ENCODE measurements around the gene CRIP1.
A peak's percentile ranks its signal among the peaks of the same experiment; 100 is the strongest.

CRIP1 gene

DNA sequence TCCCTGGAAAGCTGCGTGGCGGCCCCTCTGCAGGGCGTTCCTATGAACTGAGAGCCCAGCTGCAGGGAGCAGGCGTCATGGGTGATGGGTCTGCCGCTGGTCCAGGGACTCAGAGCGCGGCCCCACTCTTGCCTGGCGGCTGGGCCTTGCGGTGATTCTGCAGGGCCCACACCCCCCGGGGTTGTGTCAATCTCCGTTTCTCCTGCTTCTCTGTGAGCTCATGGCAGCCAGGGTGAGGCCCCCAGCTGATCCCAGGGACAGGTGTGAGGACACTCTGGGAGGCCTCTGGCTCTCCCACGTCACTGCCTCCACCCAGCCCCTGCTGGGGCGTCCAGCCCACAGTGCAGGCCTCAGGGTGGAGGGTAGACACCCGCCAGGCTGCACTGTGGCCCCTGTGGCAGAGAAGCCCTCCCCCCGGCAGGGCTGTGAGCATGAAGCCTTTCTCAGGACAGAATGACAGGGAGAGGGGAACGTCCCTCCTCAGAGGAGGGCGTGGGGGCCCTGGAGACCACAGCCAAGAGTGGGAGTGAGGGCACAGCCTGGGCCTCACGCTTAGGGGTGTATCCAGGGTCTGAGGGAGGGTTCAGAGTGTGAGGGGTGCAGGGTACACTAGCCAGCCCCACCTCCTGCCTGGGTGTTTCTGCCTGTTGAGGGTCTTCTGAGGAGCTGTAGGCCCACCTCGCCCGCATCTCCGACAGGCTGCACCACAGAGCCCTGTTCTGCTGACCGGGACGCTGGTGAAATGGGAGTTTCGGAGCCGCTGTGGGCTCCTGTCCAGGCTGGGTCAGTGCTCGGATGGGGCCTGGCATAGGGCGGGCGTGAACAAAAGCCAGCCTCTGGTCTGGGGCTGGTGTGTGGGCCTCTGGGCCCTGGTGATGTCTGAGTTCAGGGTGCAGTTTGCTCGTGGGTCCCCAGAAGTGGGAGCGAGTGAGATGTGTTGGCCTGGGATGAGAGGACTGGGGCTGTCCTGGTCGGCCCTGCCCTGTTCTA lies 38.7 kb upstream of the CRIP1 start:
- H3K36me3 ChIP-seq (ENCODE audit: control insufficient read depth in 4 of 4, insufficient read depth in 4 of 4, low read length in 3 of 4) = peaks cover 2 to 66% (median 43%) of the 10 kb centered on the region in 4 experiments
- H3K27me3 ChIP-seq (replicated peaks in 2 of 5; ENCODE audit: control insufficient read depth in 4 of 5, insufficient read depth in 5 of 5, low read length in 4 of 5) = no peaks in the 10 kb centered on the region
- no peak overlapping the region for H3K4me3 ChIP-seq (ENCODE audit: control insufficient read depth in 1 of 7, extremely low read depth in 1 of 7, insufficient read depth in 4 of 7, low read depth in 2 of 7, low read length in 6 of 7)
- H3K27ac ChIP-seq (ENCODE audit: insufficient read depth in 1 of 2, low read depth in 1 of 2, low read length in 2 of 2, poor library complexity in 1 of 2, severe bottlenecking in 2 of 2) = no peak overlapping the region
- ChIA-PET CTCF (interaction anchor here (0.8 to 3.0 kb wide), 14 partner anchors 9 to 83 kb away, joined by 3 to 15 read pairs (median 4); partner anchors contain the start of gene CRIP1), POLR2A (interaction anchor here (1.3 kb wide), 1 partner anchor 38 kb away, joined by 3 read pairs; the partner anchor contains the start of gene CRIP1)
- no peak for DNase-seq
- WGBS (ENCODE audit: insufficient coverage) = 97% methylated on average over 26 of the region's 31 CpGs
- H3K4me1 ChIP-seq (ENCODE audit: control extremely low read depth in 1 of 4, control insufficient read depth in 4 of 4, insufficient read depth in 4 of 4, low read length in 3 of 4) = no peaks in the 10 kb centered on the region
- no peaks in the 10 kb centered on the region for H3K9me3 ChIP-seq (ENCODE audit: control extremely low read depth in 1 of 5, control insufficient read depth in 4 of 5, insufficient read depth in 2 of 5, low read depth in 1 of 5, low read length in 4 of 5)

DNA sequence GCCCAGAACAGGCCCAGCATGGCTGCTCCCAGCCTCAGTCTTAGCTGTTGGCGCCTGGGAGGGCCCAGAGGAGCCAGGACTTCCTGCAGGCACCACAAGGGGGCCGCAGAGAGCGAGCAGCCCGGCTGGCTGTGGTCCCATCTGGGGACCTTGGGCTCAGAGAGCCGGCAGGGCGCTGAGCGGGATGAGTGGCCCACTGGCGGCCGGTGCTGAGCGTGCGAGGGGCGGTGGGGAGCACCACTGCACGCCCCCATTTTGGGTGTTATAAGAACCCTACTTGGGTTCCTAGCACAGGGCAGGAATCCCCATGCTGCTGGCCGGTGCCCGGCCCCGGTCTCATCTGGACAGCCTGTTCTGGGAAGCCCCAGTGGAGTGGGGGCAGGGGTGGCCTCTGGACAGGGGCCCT lies 38.0 kb upstream of the CRIP1 start:
- Histone ChIP-seq H3K36me3 (ENCODE audit: control insufficient read depth in 4 of 4, insufficient read depth in 4 of 4, low read length in 3 of 4) (peaks cover 3 to 68% (median 42%) of the 10 kb centered on the region in 4 experiments), H3K27me3 (replicated peaks in 2 of 5; ENCODE audit: control insufficient read depth in 4 of 5, insufficient read depth in 5 of 5, low read length in 4 of 5) (no peaks in the 10 kb centered on the region), H3K27ac (ENCODE audit: insufficient read depth in 1 of 2, low read depth in 1 of 2, low read length in 2 of 2, poor library complexity in 1 of 2, severe bottlenecking in 2 of 2) (no peak overlapping the region), H3K4me1 (ENCODE audit: control extremely low read depth in 1 of 4, control insufficient read depth in 4 of 4, insufficient read depth in 4 of 4, low read length in 3 of 4) (no peaks in the 10 kb centered on the region), H3K9me3 (ENCODE audit: control extremely low read depth in 1 of 5, control insufficient read depth in 4 of 5, insufficient read depth in 2 of 5, low read depth in 1 of 5, low read length in 4 of 5) (no peaks in the 10 kb centered on the region), H3K4me3 (ENCODE audit: control insufficient read depth in 1 of 7, extremely low read depth in 1 of 7, insufficient read depth in 4 of 7, low read depth in 2 of 7, low read length in 6 of 7) (no peak overlapping the region)
- ChIA-PET CTCF (interaction anchor here (1.0 to 3.0 kb wide), 10 partner anchors 8 to 75 kb away, joined by 3 to 15 read pairs (median 4); partner anchors contain the start of gene CRIP1), POLR2A (interaction anchor here (1.3 kb wide), 1 partner anchor 37 kb away, joined by 3 read pairs; the partner anchor contains the start of gene CRIP1)
- WGBS (ENCODE audit: insufficient coverage) = 88% methylated on average over 6 of the region's 16 CpGs
- DNase-seq = peak; percentile 52 to 76 (median 71)

DNA sequence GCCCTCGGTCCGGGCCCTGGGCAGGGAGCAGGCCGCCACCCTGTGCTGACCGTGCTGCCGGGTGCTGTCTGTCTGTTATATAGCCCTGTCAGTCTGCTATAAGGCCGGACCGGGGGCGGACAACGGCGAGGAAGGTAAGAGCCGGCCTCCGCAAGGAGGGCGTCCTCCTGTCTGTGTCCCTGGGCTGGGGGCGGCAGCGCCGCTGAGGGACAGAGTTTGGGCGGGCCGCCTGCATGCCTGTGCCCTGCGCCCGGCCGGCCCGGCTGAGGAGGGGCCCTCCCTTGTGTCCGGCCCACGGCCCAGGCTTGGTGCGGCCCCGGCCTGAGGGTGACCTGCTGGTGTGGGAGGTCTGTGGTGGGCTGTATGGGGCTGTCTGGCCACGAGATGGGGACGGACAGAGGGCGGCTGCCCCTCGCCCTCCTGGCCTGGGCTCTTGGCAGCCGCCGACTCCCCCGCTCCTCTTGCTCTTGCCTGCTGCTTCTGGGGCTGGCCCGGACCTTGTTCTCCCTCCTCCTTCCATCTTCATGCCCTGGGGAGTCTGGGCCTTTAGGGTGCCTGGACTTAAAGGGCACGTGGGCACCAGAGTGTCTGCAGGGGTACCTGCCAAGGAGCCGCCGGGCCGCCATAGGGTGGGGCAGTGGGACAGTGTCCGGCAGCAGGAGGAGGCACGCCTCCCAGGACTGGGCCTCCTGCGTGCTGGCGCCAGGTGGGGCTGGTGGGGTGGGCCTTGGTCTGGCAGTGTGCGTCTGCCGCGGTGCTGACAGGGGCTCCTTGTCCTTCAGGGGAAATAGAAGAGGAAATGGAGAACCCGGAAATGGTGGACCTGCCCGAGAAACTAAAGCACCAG lies 37.2 kb upstream of the CRIP1 start:
- H3K27me3 ChIP-seq (replicated peaks in 2 of 5; ENCODE audit: control insufficient read depth in 4 of 5, insufficient read depth in 5 of 5, low read length in 4 of 5) = no peaks in the 10 kb centered on the region
- CTCF ChIA-PET = interaction anchor here (0.9 to 1.6 kb wide), 5 partner anchors 12 to 78 kb away, joined by 3 to 5 read pairs (median 3); no protein-coding TSS in a partner anchor
- no peak overlapping the region for H3K4me3 ChIP-seq (ENCODE audit: control insufficient read depth in 1 of 7, extremely low read depth in 1 of 7, insufficient read depth in 4 of 7, low read depth in 2 of 7, low read length in 6 of 7)
- POLR2A ChIA-PET = no interaction called here
- no peaks in the 10 kb centered on the region for H3K4me1 ChIP-seq (ENCODE audit: control extremely low read depth in 1 of 4, control insufficient read depth in 4 of 4, insufficient read depth in 4 of 4, low read length in 3 of 4)
- WGBS (ENCODE audit: insufficient coverage) = 99% methylated on average over 35 of the region's 47 CpGs
- peaks cover 3 to 75% (median 46%) of the 10 kb centered on the region in 4 experiments for H3K36me3 ChIP-seq (ENCODE audit: control insufficient read depth in 4 of 4, insufficient read depth in 4 of 4, low read length in 3 of 4)
- no peak overlapping the region for H3K27ac ChIP-seq (ENCODE audit: insufficient read depth in 1 of 2, low read depth in 1 of 2, low read length in 2 of 2, poor library complexity in 1 of 2, severe bottlenecking in 2 of 2)
- H3K9me3 ChIP-seq (ENCODE audit: control extremely low read depth in 1 of 5, control insufficient read depth in 4 of 5, insufficient read depth in 2 of 5, low read depth in 1 of 5, low read length in 4 of 5) = no peaks in the 10 kb centered on the region
- no peak for DNase-seq

DNA sequence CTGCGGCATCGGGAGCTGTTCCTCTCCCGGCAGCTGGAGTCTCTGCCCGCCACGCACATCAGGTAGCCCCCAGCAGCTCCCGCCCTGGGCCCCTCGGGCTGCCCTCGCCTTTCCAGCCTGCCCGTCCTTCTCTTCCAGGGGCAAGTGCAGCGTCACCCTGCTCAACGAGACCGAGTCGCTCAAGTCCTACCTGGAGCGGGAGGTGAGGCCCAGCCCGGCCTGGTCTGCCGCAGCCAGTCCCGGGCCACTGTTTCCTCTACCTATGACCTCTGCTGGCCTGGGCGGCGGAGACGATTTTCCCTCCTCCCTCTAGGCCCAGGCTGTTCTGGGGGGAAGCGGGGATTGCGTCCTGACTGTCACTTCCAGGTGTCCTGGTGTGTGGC lies 36.6 kb upstream of the CRIP1 start:
- H3K36me3 ChIP-seq (ENCODE audit: control insufficient read depth in 4 of 4, insufficient read depth in 4 of 4, low read length in 3 of 4) = peaks cover 3 to 73% (median 48%) of the 10 kb centered on the region in 4 experiments
- H3K27ac ChIP-seq (ENCODE audit: insufficient read depth in 1 of 2, low read depth in 1 of 2, low read length in 2 of 2, poor library complexity in 1 of 2, severe bottlenecking in 2 of 2) = no peak overlapping the region
- H3K4me3 ChIP-seq (ENCODE audit: control insufficient read depth in 1 of 7, extremely low read depth in 1 of 7, insufficient read depth in 4 of 7, low read depth in 2 of 7, low read length in 6 of 7) = no peak overlapping the region
- H3K9me3 ChIP-seq (ENCODE audit: control extremely low read depth in 1 of 5, control insufficient read depth in 4 of 5, insufficient read depth in 2 of 5, low read depth in 1 of 5, low read length in 4 of 5) = no peaks in the 10 kb centered on the region
- WGBS (ENCODE audit: insufficient coverage) = over 99% methylated on average over 20 of the region's 22 CpGs
- H3K4me1 ChIP-seq (ENCODE audit: control extremely low read depth in 1 of 4, control insufficient read depth in 4 of 4, insufficient read depth in 4 of 4, low read length in 3 of 4) = no peaks in the 10 kb centered on the region
- POLR2A ChIA-PET = no interaction called here
- DNase-seq = no peak
- CTCF ChIA-PET = interaction anchor here (0.9 to 1.6 kb wide), 5 partner anchors 13 to 79 kb away, joined by 3 to 5 read pairs (median 3); no protein-coding TSS in a partner anchor
- no peaks in the 10 kb centered on the region for H3K27me3 ChIP-seq (replicated peaks in 2 of 5; ENCODE audit: control insufficient read depth in 4 of 5, insufficient read depth in 5 of 5, low read length in 4 of 5)

DNA sequence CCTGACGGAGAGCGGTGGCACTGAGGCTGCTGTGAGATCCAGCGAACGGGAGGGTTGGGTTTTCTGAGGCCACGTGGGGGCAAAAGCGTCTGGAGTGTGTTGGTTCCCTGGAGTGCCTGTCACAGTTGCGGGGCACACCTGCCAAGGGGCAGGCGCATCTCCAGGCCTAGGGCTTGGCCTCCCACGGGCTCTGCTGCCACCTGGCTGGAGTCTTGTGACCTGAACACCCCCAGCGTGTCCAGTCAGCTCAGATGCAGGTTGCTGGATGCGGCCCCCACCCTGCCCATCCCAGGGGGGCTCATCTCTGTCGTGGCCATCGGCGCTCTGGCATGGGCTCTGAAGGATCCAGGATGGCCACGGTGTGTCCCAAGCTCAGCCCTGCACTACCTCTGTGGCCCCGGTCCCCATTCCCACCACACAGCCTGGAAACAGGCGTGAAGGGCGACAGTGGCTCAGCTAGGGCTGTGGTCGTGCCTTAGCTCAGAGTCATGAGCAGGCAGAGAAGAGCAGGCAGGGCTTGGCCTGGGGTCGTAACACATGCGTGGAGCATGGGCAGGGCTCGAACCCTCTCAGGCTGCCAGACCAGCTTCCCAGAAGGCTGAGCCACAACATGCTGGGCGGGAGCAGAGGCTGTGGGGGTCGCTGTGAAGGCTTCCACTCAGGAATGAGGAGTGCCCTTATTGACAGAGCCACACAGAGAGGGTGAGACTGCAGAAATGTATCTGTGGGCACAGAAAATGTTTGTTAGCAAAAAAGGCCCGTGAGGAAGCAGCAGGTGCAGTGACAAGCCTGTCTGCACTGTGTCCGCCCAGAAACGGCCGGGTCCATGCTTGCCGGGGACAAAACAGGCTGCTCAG lies 35.6 kb upstream of the CRIP1 start:
- no peaks in the 10 kb centered on the region for H3K27me3 ChIP-seq (replicated peaks in 2 of 5; ENCODE audit: control insufficient read depth in 4 of 5, insufficient read depth in 5 of 5, low read length in 4 of 5)
- no peak overlapping the region for H3K27ac ChIP-seq (ENCODE audit: insufficient read depth in 1 of 2, low read depth in 1 of 2, low read length in 2 of 2, poor library complexity in 1 of 2, severe bottlenecking in 2 of 2)
- H3K9me3 ChIP-seq (ENCODE audit: control extremely low read depth in 1 of 5, control insufficient read depth in 4 of 5, insufficient read depth in 2 of 5, low read depth in 1 of 5, low read length in 4 of 5) = no peaks in the 10 kb centered on the region
- POLR2A ChIA-PET = no interaction called here
- 95% methylated on average over 27 of the region's 29 CpGs for WGBS (ENCODE audit: insufficient coverage)
- H3K4me3 ChIP-seq (ENCODE audit: control insufficient read depth in 1 of 7, extremely low read depth in 1 of 7, insufficient read depth in 4 of 7, low read depth in 2 of 7, low read length in 6 of 7) = no peak overlapping the region
- H3K4me1 ChIP-seq (ENCODE audit: control extremely low read depth in 1 of 4, control insufficient read depth in 4 of 4, insufficient read depth in 4 of 4, low read length in 3 of 4) = no peaks in the 10 kb centered on the region
- H3K36me3 ChIP-seq (ENCODE audit: control insufficient read depth in 4 of 4, insufficient read depth in 4 of 4, low read length in 3 of 4) = peaks cover 3 to 76% (median 51%) of the 10 kb centered on the region in 4 experiments
- CTCF ChIA-PET = interaction anchor here (0.9 to 2.0 kb wide), 4 partner anchors 20 to 39 kb away, joined by 3 to 5 read pairs (median 4); no protein-coding TSS in a partner anchor
- no peak for DNase-seq

GRCh38 chr14:105452963-105453362 lies 33.7 kb upstream of the CRIP1 start:
- H3K9me3 ChIP-seq (ENCODE audit: control extremely low read depth in 1 of 5, control insufficient read depth in 4 of 5, insufficient read depth in 2 of 5, low read depth in 1 of 5, low read length in 4 of 5) = no peaks in the 10 kb centered on the region
- H3K27me3 ChIP-seq (replicated peaks in 2 of 5; ENCODE audit: control insufficient read depth in 4 of 5, insufficient read depth in 5 of 5, low read length in 4 of 5) = no peaks in the 10 kb centered on the region
- no peak overlapping the region for H3K27ac ChIP-seq (ENCODE audit: insufficient read depth in 1 of 2, low read depth in 1 of 2, low read length in 2 of 2, poor library complexity in 1 of 2, severe bottlenecking in 2 of 2)
- ChIA-PET POLR2A (no interaction called here), CTCF (interaction anchor here (0.7 to 2.2 kb wide), 6 partner anchors 18 to 84 kb away, joined by 3 to 9 read pairs (median 4); no protein-coding TSS in a partner anchor)
- no peaks in the 10 kb centered on the region for H3K4me1 ChIP-seq (ENCODE audit: control extremely low read depth in 1 of 4, control insufficient read depth in 4 of 4, insufficient read depth in 4 of 4, low read length in 3 of 4)
- H3K36me3 ChIP-seq (ENCODE audit: control insufficient read depth in 4 of 4, insufficient read depth in 4 of 4, low read length in 3 of 4) = peaks cover 3 to 77% (median 49%) of the 10 kb centered on the region in 4 experiments
- no peak for DNase-seq
- 87% methylated on average over 14 of the region's 14 CpGs for WGBS (ENCODE audit: insufficient coverage)
- H3K4me3 ChIP-seq (ENCODE audit: control insufficient read depth in 1 of 7, extremely low read depth in 1 of 7, insufficient read depth in 4 of 7, low read depth in 2 of 7, low read length in 6 of 7) = no peak overlapping the region
